Breast epithelium (tissue), 3 donors: ENCODE measurements around the gene S100A9.

Experiments used
- CTCF ChIP-seq, 3 donors: fragments of 450-650 bp; IDR thresholded peaks; one replicate each; pipeline ENCODE4 v1.5.1; 2016 to 2017; ENCODE audit warnings: antibody characterized with exemption in 3 of 3, mild to moderate bottlenecking in 3 of 3, moderate library complexity in 3 of 3
- POLR2A ChIP-seq: fragments of 450-650 bp; IDR thresholded peaks from one replicate; pipeline ENCODE4 v1.6.1; 2016; ENCODE audit warnings: antibody characterized with exemption, mild to moderate bottlenecking, moderate library complexity
- POLR2AphosphoS5 ChIP-seq, 3 donors: sonication (generic); formaldehyde crosslinking; IDR thresholded peaks; one replicate each; pipeline ENCODE4 v1.6.1; 2017; ENCODE audit warnings: antibody characterized with exemption in 3 of 3

DNA sequence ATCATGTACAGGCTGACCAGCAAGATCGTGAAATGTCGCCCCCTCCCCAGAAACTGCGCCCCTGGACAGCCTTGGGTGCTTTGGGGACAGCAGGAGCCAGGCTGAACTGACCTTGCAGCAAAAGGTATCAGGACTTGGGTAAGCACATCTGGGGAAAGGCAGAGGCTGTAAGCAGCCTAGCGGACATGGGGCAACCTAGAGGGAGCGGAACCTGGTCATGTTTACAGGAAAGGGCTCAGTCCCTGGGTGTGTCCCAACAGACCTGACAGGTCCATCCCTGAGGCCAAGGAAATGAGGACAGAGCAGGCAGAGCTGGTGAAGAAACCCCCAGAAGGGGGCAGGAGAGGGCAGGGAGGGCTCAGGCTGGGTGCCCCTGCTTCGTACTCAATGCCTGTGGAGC is 36.3 kb downstream of the S100A9 start:
- no peak for TF ChIP-seq CTCF (IDR thresholded peaks at IDR 0.05)
- no peak for TF ChIP-seq POLR2A
- no peak for TF ChIP-seq POLR2AphosphoS5 (IDR thresholded peaks at IDR 0.05)
